HFFc6 (cell line): ENCODE measurements around the gene PSKH1. TPM values are rescaled to one million over a fixed set of nuclear protein-coding genes. Genes with fewer than 3 reads are reported as not detected.
A peak's percentile ranks its signal among the peaks of the same experiment; 100 is the strongest.

Source experiments
- DNase-seq: peaks from one replicate; pipeline ENCODE4 v3.0.0-alpha.2; 2018
- H3K27ac Mint-ChIP-seq: 2 replicates; pipeline ENCODE4 v1.8.0; 2020; ENCODE audit warnings: mild to moderate bottlenecking, mixed read lengths
- H3K27me3 Mint-ChIP-seq: 2 replicates; pipeline ENCODE4 v1.8.0; 2021; ENCODE audit warnings: mild to moderate bottlenecking, moderate library complexity, mixed read lengths; ENCODE audit not compliant: insufficient read depth
- H3K36me3 Mint-ChIP-seq: 2 replicates; pipeline ENCODE4 v1.8.0; 2021; ENCODE audit warnings: low read depth, mixed read lengths
- H3K4me1 Mint-ChIP-seq: 2 replicates; pipeline ENCODE4 v1.8.0; 2020; ENCODE audit warnings: low read depth, mixed read lengths
- H3K4me3 Mint-ChIP-seq: 2 replicates; pipeline ENCODE4 v1.8.0; 2020; ENCODE audit warnings: mild to moderate bottlenecking, moderate library complexity, mixed read lengths
- H3K9me3 Mint-ChIP-seq: 2 replicates; pipeline ENCODE4 v1.8.0; 2020; ENCODE audit warnings: mild to moderate bottlenecking, mixed read lengths
- total RNA-seq, 6 experiments: library from RNA; stranded (reverse); fragmentation: NEBNext Ultra II Directional; extraction: Animal tissue kit (Norgen Biotek cat#: 25700); gene quantifications; 2 replicates in 1 of 6; 3 replicates in 5 of 6; pipeline ENCODE4 v1.2.3, GENCODE V29; 2021
- TF ChIP-seq, protein P1 (sequence below): fragments of 200-600 bp; sonication (generic); IDR thresholded peaks from 2 replicates; pipeline ENCODE4 v1.5.0; 2021; ENCODE audit warnings: antibody characterized with exemption, mild to moderate bottlenecking

The PSKH1 gene
- total RNA-seq, 6 experiments from 2014 or later, result 25.2 to 34.1 (median 29.3) TPM

DNA sequence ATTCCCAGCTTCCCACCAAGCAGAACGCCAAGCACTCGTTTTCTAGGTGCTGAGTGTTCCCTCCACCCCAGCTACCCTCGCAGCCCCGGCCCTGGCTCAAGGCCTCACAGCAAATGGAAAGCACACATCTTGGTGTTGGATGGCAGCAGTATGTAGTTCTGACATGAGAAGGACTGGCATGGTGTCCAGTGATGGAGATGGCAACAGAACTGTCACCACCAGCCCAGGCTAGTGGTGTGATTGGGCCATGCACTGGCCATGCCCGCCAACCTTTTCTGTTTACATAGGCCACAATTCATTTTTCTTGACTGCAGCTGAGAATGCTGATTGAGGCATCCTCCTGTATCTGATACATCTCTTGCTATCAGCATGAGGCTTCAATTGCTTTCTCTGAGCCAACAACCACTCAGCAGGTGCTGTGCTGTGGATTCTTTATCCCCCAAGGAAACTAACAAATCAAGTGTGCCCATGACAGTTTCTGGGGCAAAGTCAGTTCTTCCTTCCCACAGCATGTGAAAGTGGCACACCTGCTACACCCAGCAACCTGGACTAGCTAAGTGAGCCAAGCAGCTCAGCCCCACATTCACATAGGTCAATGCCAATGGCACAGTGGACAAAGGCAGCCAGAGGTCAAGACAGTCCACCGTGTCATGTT lies 71.5 kb downstream of the PSKH1 start:
- peaks cover 3% of the 10 kb centered on the region; the same call in 1 of the 2 replicates for H3K27me3 Mint-ChIP-seq
- H3K9me3 Mint-ChIP-seq, result no peaks in the 10 kb centered on the region
- peaks cover 72% of the 10 kb centered on the region for H3K4me1 Mint-ChIP-seq
- peaks cover 56% of the 10 kb centered on the region for H3K36me3 Mint-ChIP-seq
- peak overlapping the region; percentile 100 for H3K4me3 Mint-ChIP-seq
- DNase-seq, result no peak
- H3K27ac Mint-ChIP-seq, result peak overlapping the region; percentile 42
- TF ChIP-seq, protein P1, sequence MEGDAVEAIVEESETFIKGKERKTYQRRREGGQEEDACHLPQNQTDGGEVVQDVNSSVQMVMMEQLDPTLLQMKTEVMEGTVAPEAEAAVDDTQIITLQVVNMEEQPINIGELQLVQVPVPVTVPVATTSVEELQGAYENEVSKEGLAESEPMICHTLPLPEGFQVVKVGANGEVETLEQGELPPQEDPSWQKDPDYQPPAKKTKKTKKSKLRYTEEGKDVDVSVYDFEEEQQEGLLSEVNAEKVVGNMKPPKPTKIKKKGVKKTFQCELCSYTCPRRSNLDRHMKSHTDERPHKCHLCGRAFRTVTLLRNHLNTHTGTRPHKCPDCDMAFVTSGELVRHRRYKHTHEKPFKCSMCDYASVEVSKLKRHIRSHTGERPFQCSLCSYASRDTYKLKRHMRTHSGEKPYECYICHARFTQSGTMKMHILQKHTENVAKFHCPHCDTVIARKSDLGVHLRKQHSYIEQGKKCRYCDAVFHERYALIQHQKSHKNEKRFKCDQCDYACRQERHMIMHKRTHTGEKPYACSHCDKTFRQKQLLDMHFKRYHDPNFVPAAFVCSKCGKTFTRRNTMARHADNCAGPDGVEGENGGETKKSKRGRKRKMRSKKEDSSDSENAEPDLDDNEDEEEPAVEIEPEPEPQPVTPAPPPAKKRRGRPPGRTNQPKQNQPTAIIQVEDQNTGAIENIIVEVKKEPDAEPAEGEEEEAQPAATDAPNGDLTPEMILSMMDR, result no peak

DNA sequence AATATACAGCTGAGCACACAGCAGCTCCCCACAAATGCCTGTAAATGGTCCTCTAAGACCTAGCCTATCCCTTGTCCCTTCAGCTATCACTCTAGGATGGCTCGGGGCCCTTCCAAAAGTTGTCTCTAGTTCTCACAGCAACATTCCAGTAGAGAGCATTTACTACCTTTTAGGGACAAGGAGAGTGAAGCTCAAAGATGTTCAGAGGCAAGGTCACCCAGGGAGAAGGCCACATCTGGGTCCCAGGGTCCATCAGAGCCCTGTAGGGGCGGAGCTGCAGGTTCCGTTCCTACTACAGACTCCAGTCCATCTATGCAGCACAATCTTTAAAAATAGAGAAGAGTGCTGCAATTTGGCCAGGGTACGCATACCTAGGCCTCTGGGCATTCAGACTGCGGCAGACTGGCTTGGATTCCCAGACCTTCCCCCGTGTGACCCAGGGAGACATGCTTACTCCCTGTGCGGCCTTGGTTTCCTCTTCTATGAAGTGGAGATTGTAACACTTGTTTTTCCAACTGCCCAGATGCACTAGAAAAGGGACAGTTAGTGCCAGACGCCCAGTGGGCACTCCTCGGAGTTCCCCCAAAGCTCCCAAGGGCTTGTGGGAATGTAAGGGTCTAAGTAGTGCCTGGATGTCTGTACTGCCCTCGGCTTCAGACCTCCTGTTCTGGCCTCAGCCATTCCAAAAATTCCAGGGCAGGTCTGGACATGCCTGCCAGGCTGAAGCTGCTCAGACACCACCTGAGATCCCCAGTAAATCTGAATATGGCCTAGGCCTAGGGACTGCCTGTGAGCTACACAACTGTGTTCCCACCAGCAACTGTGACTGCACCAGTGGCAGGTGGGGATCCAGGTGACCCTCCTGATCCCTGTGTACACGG lies 72.9 kb downstream of the PSKH1 start:
- Mint-ChIP-seq H3K36me3 (peaks cover 45% of the 10 kb centered on the region), H3K4me3 (peak overlapping the region; percentile 100), H3K27ac (peak overlapping the region; percentile 97), H3K9me3 (no peaks in the 10 kb centered on the region), H3K4me1 (peaks cover 59% of the 10 kb centered on the region), H3K27me3 (peaks cover 3% of the 10 kb centered on the region; the same call in 1 of the 2 replicates)
- TF ChIP-seq, protein P1, result no peak
- no peak for DNase-seq

DNA sequence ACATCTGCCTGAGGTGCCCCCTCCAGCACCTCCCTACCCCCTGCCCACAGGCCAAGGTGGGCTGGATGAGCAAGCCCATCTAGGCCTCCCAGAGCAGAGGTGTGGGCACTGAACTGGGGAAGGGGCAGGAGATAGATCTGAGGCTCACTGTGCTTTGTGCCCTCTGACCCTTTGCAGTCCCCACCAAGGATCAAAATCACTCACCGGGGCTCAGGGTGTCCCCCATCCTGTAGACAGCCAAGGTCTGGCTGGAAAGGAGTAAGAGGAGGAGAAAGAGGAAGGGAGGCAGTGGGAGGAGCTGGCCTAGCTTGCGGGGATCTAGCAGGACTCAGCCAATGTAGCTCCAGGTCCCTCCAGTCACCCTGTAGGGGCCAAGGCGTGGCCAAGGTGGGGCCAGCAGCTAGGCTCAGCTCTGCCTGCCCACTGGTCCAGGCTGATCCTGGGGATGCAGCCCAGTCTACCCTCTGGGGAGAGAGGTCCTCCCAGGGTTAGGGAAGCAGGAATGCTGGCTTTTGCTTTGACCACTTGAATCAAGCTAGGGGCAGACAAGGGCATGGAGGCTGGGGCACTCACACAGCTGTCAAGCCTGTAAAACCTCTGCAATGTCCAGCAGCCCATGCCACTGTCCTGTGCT lies 73.6 kb downstream of the PSKH1 start:
- TF ChIP-seq, protein P1, result no peak
- Mint-ChIP-seq H3K27me3 (peaks cover 5% of the 10 kb centered on the region; the same call in 1 of the 2 replicates), H3K4me1 (peaks cover 52% of the 10 kb centered on the region), H3K4me3 (peak overlapping the region; percentile 100), H3K27ac (peak overlapping the region; percentile 97), H3K9me3 (no peaks in the 10 kb centered on the region), H3K36me3 (peaks cover 42% of the 10 kb centered on the region)
- DNase-seq, result peak; percentile 65

DNA sequence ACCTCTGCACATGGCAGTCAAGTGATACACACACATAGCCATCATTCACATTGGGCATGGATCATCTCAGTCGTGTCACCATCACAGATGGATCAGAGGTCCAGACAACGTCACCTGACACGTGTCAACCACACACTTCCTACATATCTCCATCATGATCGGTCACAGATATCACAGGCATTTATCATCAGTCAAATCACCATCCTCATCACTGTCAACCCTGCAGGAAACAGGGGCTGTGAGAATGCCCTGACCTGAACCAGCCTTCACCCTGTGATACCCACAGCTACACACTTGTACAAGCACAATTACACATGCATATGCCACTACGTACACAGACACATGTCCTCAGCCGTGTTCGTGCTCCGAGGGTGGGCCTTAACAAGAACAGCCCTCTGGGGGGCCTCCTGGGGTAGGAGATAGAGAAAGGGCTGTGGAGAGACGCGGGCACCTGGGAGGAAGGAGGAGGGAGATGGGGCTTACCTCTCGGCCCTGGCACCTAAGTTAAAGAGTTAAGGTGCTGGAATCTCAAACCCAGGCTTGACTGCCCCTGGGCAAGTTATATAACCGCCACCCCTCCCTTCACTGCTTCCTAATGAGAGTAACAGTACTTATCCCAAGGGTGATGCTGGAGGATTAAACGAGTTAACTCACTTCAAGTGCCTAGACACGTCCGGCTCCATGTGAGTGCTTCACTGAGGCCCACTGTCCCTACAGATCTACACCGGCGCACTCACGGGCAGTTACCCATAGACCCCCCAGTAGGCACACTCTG lies 74.3 kb downstream of the PSKH1 start:
- TF ChIP-seq, protein P1, result no peak
- Mint-ChIP-seq H3K27ac (peak overlapping the region; percentile 97), H3K4me3 (peak overlapping the region; percentile 100), H3K4me1 (peaks cover 48% of the 10 kb centered on the region), H3K27me3 (peaks cover 5% of the 10 kb centered on the region; the same call in 1 of the 2 replicates), H3K36me3 (peaks cover 41% of the 10 kb centered on the region), H3K9me3 (no peaks in the 10 kb centered on the region)
- DNase-seq, result peak; percentile 45

DNA sequence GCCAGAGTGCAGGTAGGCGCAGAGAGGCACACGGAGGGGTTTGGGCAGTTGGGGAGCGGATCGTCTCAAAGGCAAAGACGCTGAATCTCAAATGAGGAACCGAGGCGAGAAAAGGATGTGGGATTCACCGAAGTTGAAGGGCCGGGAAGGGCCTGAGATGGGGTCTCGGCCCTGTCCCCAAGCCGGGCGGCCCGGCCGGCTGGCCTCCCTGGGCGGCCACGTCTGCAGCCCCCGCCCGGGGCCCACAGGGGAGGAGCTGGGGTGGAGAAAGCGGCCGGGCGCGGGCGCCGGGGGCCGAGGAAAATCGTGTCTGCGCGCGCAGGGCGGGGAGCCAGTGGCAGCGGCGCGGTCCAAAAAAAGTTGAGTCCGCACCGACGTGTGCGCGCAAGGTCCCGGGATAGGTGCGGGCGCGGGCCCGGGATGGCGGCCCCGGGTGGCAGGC lies 74.9 kb downstream of the PSKH1 start:
- peaks cover 6% of the 10 kb centered on the region; the same call in 1 of the 2 replicates for H3K27me3 Mint-ChIP-seq
- peaks cover 35% of the 10 kb centered on the region for H3K36me3 Mint-ChIP-seq
- TF ChIP-seq, protein P1, result no peak
- H3K9me3 Mint-ChIP-seq, result no peaks in the 10 kb centered on the region
- H3K27ac Mint-ChIP-seq, result peak overlapping the region; percentile 97
- H3K4me3 Mint-ChIP-seq, result peak overlapping the region; percentile 100
- peaks cover 42% of the 10 kb centered on the region for H3K4me1 Mint-ChIP-seq
- no peak for DNase-seq
